ENCODE measurements around the gene CR2. TPM values are rescaled to one million over a fixed set of nuclear protein-coding genes. Genes with fewer than 3 reads are reported as not detected.
"Not testable (repeated sequence)": the region's sequence is repeated elsewhere in the genome, so short reads cannot be mapped to it uniquely, and the experiment has no call there.

Gene CR2
- total and polyA plus RNA-seq, 5 experiments from 2014 or later, result 5.9 to 17.1 (median 10.9) TPM

- no peak for ATAC-seq
Measured at GRCh38 chr1:207424570-207425131, 29.5 kb upstream of the CR2 start.

GRCh38 chr1:207427832-207428585, 26.1 kb upstream of the CR2 start:
- Mint-ChIP-seq H3K27ac (no peak overlapping the region), H3K4me3 (no peak overlapping the region), H3K27me3 (peaks cover 0 to 24% (median 4%) of the 10 kb centered on the region in 5 donors), H3K9me3 (no peaks in the 10 kb centered on the region), H3K36me3 (no peaks in the 10 kb centered on the region), H3K4me1 (peaks cover 0 to 37% (median 0%) of the 10 kb centered on the region in 4 donors)
- DNase-seq, result no peak
- no peak for ATAC-seq
- POLR2A ChIA-PET, result no interaction called here

More at GRCh38 chr1:207424570-207425131, 29.5 kb upstream of the CR2 start:
- Mint-ChIP-seq H3K4me3 (no peak overlapping the region), H3K9me3 (peaks cover 3 to 13% (median 10%) of the 10 kb centered on the region in 9 donors), H3K27me3 (peaks cover 0 to 22% (median 4%) of the 10 kb centered on the region in 5 donors), H3K27ac (no peak overlapping the region), H3K36me3 (peaks cover 0 to 8% (median 5%) of the 10 kb centered on the region in 3 donors), H3K4me1 (peaks cover 0 to 26% (median 0%) of the 10 kb centered on the region in 4 donors)
- DNase-seq, result no peak
- POLR2A ChIA-PET, result interaction anchor here (0.7 kb wide), 1 partner anchor 228 kb away, joined by 3 read pairs; no protein-coding TSS in a partner anchor

- Mint-ChIP-seq H3K4me3 (no peak overlapping the region), H3K27ac (no peak overlapping the region), H3K4me1 (peaks cover 0 to 37% (median 0%) of the 10 kb centered on the region in 4 donors), H3K27me3 (peaks cover 0 to 24% (median 4%) of the 10 kb centered on the region in 5 donors), H3K36me3 (no peaks in the 10 kb centered on the region), H3K9me3 (no peaks in the 10 kb centered on the region)
- POLR2A ChIA-PET, result interaction anchor here (0.7 kb wide), 1 partner anchor 21 kb away, joined by 3 read pairs; no protein-coding TSS in a partner anchor
- DNase-seq (no peak), ATAC-seq (no peak)
Measured at GRCh38 chr1:207428783-207429182, 25.3 kb upstream of the CR2 start.

GRCh38 chr1:207429963-207430362, 24.2 kb upstream of the CR2 start:
- H3K27ac Mint-ChIP-seq, result peak overlapping the region in 1 of 10 donors; percentile 32
- H3K4me3 Mint-ChIP-seq, result peak overlapping the region in 1 of 10 donors; percentile 16
- POLR2A ChIA-PET, result no interaction called here
- ATAC-seq (no peak), DNase-seq (no peak)
- H3K36me3 Mint-ChIP-seq, result no peaks in the 10 kb centered on the region
- H3K4me1 Mint-ChIP-seq, result peaks cover 0 to 34% (median 0%) of the 10 kb centered on the region in 4 donors
- peaks cover 0 to 30% (median 4%) of the 10 kb centered on the region in 5 donors for H3K27me3 Mint-ChIP-seq
- H3K9me3 Mint-ChIP-seq, result no peaks in the 10 kb centered on the region

GRCh38 chr1:207430602-207431001, 23.5 kb upstream of the CR2 start:
- no peak overlapping the region for H3K27ac Mint-ChIP-seq
- POLR2A ChIA-PET, result no interaction called here
- no peak overlapping the region for H3K4me3 Mint-ChIP-seq
- H3K36me3 Mint-ChIP-seq, result no peaks in the 10 kb centered on the region
- no peak for DNase-seq
- no peak for ATAC-seq
- H3K27me3 Mint-ChIP-seq, result peaks cover 0 to 23% (median 4%) of the 10 kb centered on the region in 5 donors
- H3K9me3 Mint-ChIP-seq, result no peaks in the 10 kb centered on the region
- peaks cover 0 to 30% (median 0%) of the 10 kb centered on the region in 4 donors for H3K4me1 Mint-ChIP-seq

GRCh38 chr1:207431508-207431907, 22.6 kb upstream of the CR2 start:
- Mint-ChIP-seq H3K27ac (peak overlapping the region in 1 of 10 donors; percentile 14), H3K4me3 (no peak overlapping the region), H3K36me3 (no peaks in the 10 kb centered on the region), H3K27me3 (peaks cover 0 to 23% (median 3%) of the 10 kb centered on the region in 5 donors), H3K4me1 (peaks cover 0 to 30% (median 0%) of the 10 kb centered on the region in 4 donors), H3K9me3 (no peaks in the 10 kb centered on the region)
- ATAC-seq (no peak), DNase-seq (no peak)
- POLR2A ChIA-PET, result no interaction called here

- Mint-ChIP-seq H3K9me3 (no peaks in the 10 kb centered on the region), H3K4me3 (no peak overlapping the region), H3K27me3 (peaks cover 0 to 15% (median 1%) of the 10 kb centered on the region in 5 donors), H3K4me1 (peaks cover 0 to 18% (median 0%) of the 10 kb centered on the region in 4 donors), H3K36me3 (no peaks in the 10 kb centered on the region), H3K27ac (no peak overlapping the region)
- ATAC-seq (no peak), DNase-seq (no peak)
- POLR2A ChIA-PET, result no interaction called here
Measured at GRCh38 chr1:207433435-207433834, 20.7 kb upstream of the CR2 start.

GRCh38 chr1:207436746-207437145, 17.4 kb upstream of the CR2 start:
- H3K4me3 Mint-ChIP-seq, H3K36me3 Mint-ChIP-seq, DNase-seq, H3K27ac Mint-ChIP-seq, H3K9me3 Mint-ChIP-seq, H3K4me1 Mint-ChIP-seq, ATAC-seq, H3K27me3 Mint-ChIP-seq, POLR2A ChIA-PET: not testable (repeated sequence)

GRCh38 chr1:207440626-207441025, 13.5 kb upstream of the CR2 start:
- Mint-ChIP-seq H3K9me3 (no peaks in the 10 kb centered on the region), H3K27ac (no peak overlapping the region), H3K36me3 (no peaks in the 10 kb centered on the region), H3K4me3 (no peak overlapping the region), H3K27me3 (no peaks in the 10 kb centered on the region), H3K4me1 (no peaks in the 10 kb centered on the region)
- POLR2A ChIA-PET, result interaction anchor here (2.5 kb wide), 1 partner anchor 13 kb away, joined by 6 read pairs; the partner anchor contains the start of gene CR2
- no peak for ATAC-seq
- DNase-seq, result no peak

- no peak for ATAC-seq
- no peak overlapping the region for H3K27ac Mint-ChIP-seq
- H3K4me3 Mint-ChIP-seq, result no peak overlapping the region
- H3K4me1 Mint-ChIP-seq, result no peaks in the 10 kb centered on the region
- POLR2A ChIA-PET, result no interaction called here
- H3K9me3 Mint-ChIP-seq, result no peaks in the 10 kb centered on the region
- no peak for DNase-seq
- no peaks in the 10 kb centered on the region for H3K36me3 Mint-ChIP-seq
- peaks cover 0 to under 1% (median 0%) of the 10 kb centered on the region in 5 donors for H3K27me3 Mint-ChIP-seq
Measured at GRCh38 chr1:207444514-207445217, 9.5 kb upstream of the CR2 start.

- Mint-ChIP-seq H3K36me3 (no peaks in the 10 kb centered on the region), H3K4me3 (peak overlapping the region in 9 of 10 donors; percentile 69 to 87 (median 78)), H3K4me1 (peaks cover 0 to 14% (median 8%) of the 10 kb centered on the region in 4 donors)
Measured at GRCh38 chr1:207453710-207454045, 450 bp upstream of the CR2 start.

GRCh38 chr1:207455183-207455754, 1.1 kb downstream of the CR2 start:
- Mint-ChIP-seq H3K27ac (peak overlapping the region in 5 of 10 donors; percentile 22 to 73 (median 60)), H3K4me1 (peaks cover 8 to 20% (median 11%) of the 10 kb centered on the region in 4 donors), H3K9me3 (no peaks in the 10 kb centered on the region), H3K4me3 (peak overlapping the region in 9 of 10 donors; percentile 69 to 87 (median 78)), H3K27me3 (peaks cover 0 to 18% (median 4%) of the 10 kb centered on the region in 5 donors), H3K36me3 (no peaks in the 10 kb centered on the region)
- DNase-seq (no peak), ATAC-seq (no peak)
- POLR2A ChIA-PET, result interaction anchor here (1.0 to 3.1 kb wide), 8 partner anchors 16 to 134 kb away, joined by 3 to 18 read pairs (median 7); partner anchors contain the start of genes CD55 and CR1

More at GRCh38 chr1:207453710-207454045, 450 bp upstream of the CR2 start:
- H3K27ac Mint-ChIP-seq, result peak overlapping the region in 5 of 10 donors; percentile 7 to 84 (median 56)
- no peak for ATAC-seq
- H3K9me3 Mint-ChIP-seq, result no peaks in the 10 kb centered on the region
- peaks cover 0 to 23% (median 4%) of the 10 kb centered on the region in 5 donors for H3K27me3 Mint-ChIP-seq
- POLR2A ChIA-PET, result interaction anchor here (1.5 to 3.1 kb wide), 4 partner anchors 12 to 132 kb away, joined by 6 to 18 read pairs (median 12); partner anchors contain the start of genes CD55 and CR1
- no peak for DNase-seq
